SK-N-SH (cell line): ENCODE results near the gene PPP2R3B. TPM values are rescaled to one million over a fixed set of nuclear protein-coding genes. Genes with fewer than 3 reads are reported as not detected.

Source experiments
- CTCF ChIA-PET: fragments of 300-600, 350-600 bp; formaldehyde crosslinking; extraction: SDS; loops from one replicate; lab custom pipeline; 2021; lab: Yijun Ruan, JAX
- POLR2A ChIA-PET: fragments of 350-600 bp; sonication (Branson Sonifier 250); formaldehyde crosslinking; extraction: SDS; loops from one replicate; lab custom pipeline; 2020; ENCODE audit warnings: antibody characterized with exemption, inconsistent platforms; lab: Yijun Ruan, JAX
- DNase-seq: peaks from one replicate; pipeline ENCODE4 v3.0.0; 2012
- H2AFZ ChIP-seq: fragments of 200-600 bp; sonication (generic); 2 replicates; pipeline ENCODE4 v1.8.1; 2016; ENCODE audit warnings: antibody characterized with exemption, mild to moderate bottlenecking, low read depth
- H3F3A ChIP-seq: fragments of 200-600 bp; sonication (generic); replicated peaks from 2 replicates; pipeline ENCODE3; 2016; ENCODE audit warnings: antibody characterized with exemption, mild to moderate bottlenecking; ENCODE audit not compliant: insufficient read depth
- H3K27ac ChIP-seq, 2 experiments: fragments of 200-500 bp in 1 of 2; fragments of 200-600 bp in 1 of 2; sonication (Bioruptor generic) in 1 of 2; sonication (generic), shearing (Covaris generic) in 1 of 2; 2 replicates each; pipeline versions ENCODE4 v1.5.1 to v1.6.1; 2014 to 2016; ENCODE audit warnings: low read depth in 2 of 2, inconsistent platforms in 1 of 2, low read length in 1 of 2, mild to moderate bottlenecking in 1 of 2, mixed read lengths in 1 of 2
- H3K27me3 ChIP-seq: fragments of 200-600 bp; sonication (generic), shearing (Covaris generic); 2 replicates; pipeline ENCODE4 v1.6.1; 2016; ENCODE audit warnings: mixed run types; ENCODE audit not compliant: insufficient read depth
- H3K36me3 ChIP-seq, 2 experiments: fragments of 200-500 bp in 1 of 2; fragments of 200-600 bp in 1 of 2; sonication (Bioruptor generic) in 1 of 2; sonication (generic) in 1 of 2; replicated peaks in 1 of 2; 2 replicates each; pipeline versions ENCODE3 to v1.5.1; 2014 to 2016; ENCODE audit warnings: low read length in 1 of 2, mild to moderate bottlenecking in 1 of 2; ENCODE audit not compliant: insufficient read depth in 2 of 2, control insufficient read depth in 1 of 2
- H3K4me1 ChIP-seq, 2 experiments: fragments of 200-500 bp in 1 of 2; fragments of 200-600 bp in 1 of 2; sonication (Bioruptor generic) in 1 of 2; sonication (generic), shearing (Covaris generic) in 1 of 2; 2 replicates each; pipeline versions ENCODE4 v1.5.1 to v1.6.1; 2014 to 2016; ENCODE audit warnings: low read depth in 1 of 2, low read length in 1 of 2, mixed run types in 1 of 2; ENCODE audit not compliant: insufficient read depth in 2 of 2, control insufficient read depth in 1 of 2
- H3K4me2 ChIP-seq: fragments of 200-600 bp; sonication (generic), shearing (Covaris generic); 2 replicates; pipeline ENCODE4 v1.6.1; 2017; ENCODE audit warnings: mixed run types
- H3K4me3 ChIP-seq, 2 experiments: fragments of 200-500 bp in 1 of 2; fragments of 200-600 bp in 1 of 2; sonication (Bioruptor generic) in 1 of 2; sonication (generic), shearing (Covaris generic) in 1 of 2; 2 replicates each; pipeline versions ENCODE4 v1.5.1 to v1.8.1; 2014 to 2016; ENCODE audit warnings: low read depth in 2 of 2, inconsistent platforms in 1 of 2, low read length in 1 of 2, mild to moderate bottlenecking in 1 of 2, mixed read lengths in 1 of 2, moderate library complexity in 1 of 2
- H3K79me2 ChIP-seq: fragments of 200-600 bp; sonication (generic); 2 replicates; pipeline ENCODE4 v1.8.1; 2017; ENCODE audit warnings: mild to moderate bottlenecking; ENCODE audit not compliant: insufficient read depth
- H3K9ac ChIP-seq: fragments of 200-600 bp; sonication (generic); 2 replicates; pipeline ENCODE4 v1.6.1; 2017; ENCODE audit warnings: mixed run types
- H3K9me2 ChIP-seq: fragments of 200-600 bp; sonication (generic); 2 replicates; pipeline ENCODE4 v1.6.1; 2017; ENCODE audit warnings: mixed run types
- H3K9me3 ChIP-seq: fragments of 200-600 bp; sonication (generic); 2 replicates; pipeline ENCODE4 v1.6.1; 2017; ENCODE audit warnings: mixed run types, mild to moderate bottlenecking, moderate library complexity
- H4K20me1 ChIP-seq: fragments of 200-600 bp; sonication (generic); 2 replicates; pipeline ENCODE4 v1.6.1; 2017; ENCODE audit warnings: mild to moderate bottlenecking, mixed run types; ENCODE audit not compliant: insufficient read depth
- ELF1 ChIP-seq: IDR thresholded peaks from 2 replicates; pipeline ENCODE4 v1.4.0; 2012
- FOSL2 ChIP-seq: IDR thresholded peaks from 2 replicates; pipeline ENCODE4 v1.4.0; 2012; ENCODE audit warnings: low read depth, mild to moderate bottlenecking, moderate library complexity, borderline replicate concordance
- FOXM1 ChIP-seq: IDR thresholded peaks from 2 replicates; pipeline ENCODE4 v1.4.0; 2012; ENCODE audit warnings: low read depth, mild to moderate bottlenecking
- NRF1 ChIP-seq: IDR thresholded peaks from 2 replicates; pipeline ENCODE4 v1.6.1; 2012; ENCODE audit warnings: low read depth, mild to moderate bottlenecking, low read length
- RAD21 ChIP-seq: IDR thresholded peaks from 2 replicates; pipeline ENCODE4 v1.6.1; 2012; ENCODE audit warnings: mild to moderate bottlenecking, low read length
- SMC3 ChIP-seq: IDR thresholded peaks from 2 replicates; pipeline ENCODE4 v1.6.1; 2012; ENCODE audit warnings: low read depth, low read length, improper control_type of control experiment
- TCF12 ChIP-seq: IDR thresholded peaks from 2 replicates; pipeline ENCODE4 v1.4.0; 2012
- TEAD4 ChIP-seq: IDR thresholded peaks from 2 replicates; pipeline ENCODE4 v1.4.0; 2012; ENCODE audit warnings: mild to moderate bottlenecking, borderline replicate concordance; ENCODE audit not compliant: insufficient read depth
- YY1 ChIP-seq: IDR thresholded peaks from 2 replicates; pipeline ENCODE4 v1.4.0; 2012; ENCODE audit warnings: low read depth, mild to moderate bottlenecking
- WGBS: methylation state at CpG from one replicate; pipeline ENCODE4 v1.1.6; 2017; ENCODE audit warnings: low lambda C conversion rate; 5-methylcytosine and 5-hydroxymethylcytosine counted together
- polyA plus RNA-seq, 3 experiments: library from polyadenylated mRNA; depleted of rRNA; stranded (reverse); fragments of >200 nt; gene quantifications; 2 replicates each; pipeline ENCODE4 v1.2.3, GENCODE V29; 2012
- TF ChIP-seq, protein P1 (sequence below): fragments of 200-600 bp; sonication (generic); IDR thresholded peaks from 2 replicates; pipeline ENCODE4 v1.6.1; 2017; ENCODE audit warnings: antibody characterized with exemption, mild to moderate bottlenecking, moderate library complexity
- TF ChIP-seq, protein P2 (sequence below): IDR thresholded peaks from 2 replicates; pipeline ENCODE4 v1.6.1; 2012; ENCODE audit warnings: mild to moderate bottlenecking, low read depth, low read length, moderate library complexity
- TF ChIP-seq, protein P3 (sequence below): IDR thresholded peaks from 2 replicates; pipeline ENCODE4 v1.4.0; 2012; ENCODE audit warnings: low read depth, borderline replicate concordance
- TF ChIP-seq, protein P4 (sequence below): fragments of 150-350 bp; IDR thresholded peaks from 2 replicates; pipeline ENCODE4 v1.6.1; 2016; ENCODE audit warnings: mild to moderate bottlenecking, low read depth, low read length

The PPP2R3B gene
- polyA plus RNA-seq, 1 of the 3 experiments (the other 2 are of a cell fraction), result 19.4 TPM

DNA sequence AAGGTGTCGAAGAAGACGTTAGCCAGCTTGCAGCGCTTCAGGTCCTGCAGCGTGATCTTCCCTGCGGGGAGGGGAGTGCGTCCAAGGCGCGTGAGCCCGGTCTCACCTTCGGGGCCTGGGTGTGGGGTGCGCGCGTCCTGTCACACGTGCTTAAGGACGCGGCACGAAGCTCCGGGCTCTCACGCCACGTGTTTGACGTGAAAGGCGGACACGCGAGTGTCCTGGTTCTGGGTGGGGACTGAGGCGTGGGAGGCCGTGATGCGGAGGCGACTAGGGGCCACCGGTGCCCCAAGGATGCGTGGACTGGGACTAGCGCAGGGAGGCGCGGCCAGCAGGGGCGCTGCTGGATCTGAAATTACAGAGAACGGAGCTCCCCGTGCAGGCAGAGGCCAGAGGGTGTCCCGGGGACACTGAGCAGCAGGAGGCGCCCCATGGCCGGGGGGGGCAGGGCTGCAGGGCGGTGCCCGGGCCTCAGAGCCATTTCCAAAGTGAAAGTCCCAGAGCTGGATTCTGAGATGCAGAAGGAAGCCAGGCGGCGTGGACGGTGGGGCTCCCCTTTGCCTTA, 47.8 kb downstream of the PPP2R3B start:
- Histone ChIP-seq H3K9ac (no peak overlapping the region), H4K20me1 (no peaks in the 10 kb centered on the region), H3K27me3 (no peaks in the 10 kb centered on the region), H3K9me3 (no peaks in the 10 kb centered on the region), H3F3A (no peaks in the 10 kb centered on the region), H3K4me2 (no peak overlapping the region), H3K36me3 (peaks cover 0 to 5% of the 10 kb centered on the region in 2 experiments), H3K79me2 (no peaks in the 10 kb centered on the region), H3K27ac (no peak overlapping the region), H3K4me3 (no peak overlapping the region), H2AFZ (no peak overlapping the region), H3K4me1 (no peaks in the 10 kb centered on the region), H3K9me2 (no peaks in the 10 kb centered on the region)
- POLR2A ChIA-PET, result no interaction called here
- CTCF ChIA-PET, result no interaction called here
- no peak for DNase-seq
- 97% methylated on average over 44 of the region's 44 CpGs for WGBS
- TF ChIP-seq, protein P1, sequence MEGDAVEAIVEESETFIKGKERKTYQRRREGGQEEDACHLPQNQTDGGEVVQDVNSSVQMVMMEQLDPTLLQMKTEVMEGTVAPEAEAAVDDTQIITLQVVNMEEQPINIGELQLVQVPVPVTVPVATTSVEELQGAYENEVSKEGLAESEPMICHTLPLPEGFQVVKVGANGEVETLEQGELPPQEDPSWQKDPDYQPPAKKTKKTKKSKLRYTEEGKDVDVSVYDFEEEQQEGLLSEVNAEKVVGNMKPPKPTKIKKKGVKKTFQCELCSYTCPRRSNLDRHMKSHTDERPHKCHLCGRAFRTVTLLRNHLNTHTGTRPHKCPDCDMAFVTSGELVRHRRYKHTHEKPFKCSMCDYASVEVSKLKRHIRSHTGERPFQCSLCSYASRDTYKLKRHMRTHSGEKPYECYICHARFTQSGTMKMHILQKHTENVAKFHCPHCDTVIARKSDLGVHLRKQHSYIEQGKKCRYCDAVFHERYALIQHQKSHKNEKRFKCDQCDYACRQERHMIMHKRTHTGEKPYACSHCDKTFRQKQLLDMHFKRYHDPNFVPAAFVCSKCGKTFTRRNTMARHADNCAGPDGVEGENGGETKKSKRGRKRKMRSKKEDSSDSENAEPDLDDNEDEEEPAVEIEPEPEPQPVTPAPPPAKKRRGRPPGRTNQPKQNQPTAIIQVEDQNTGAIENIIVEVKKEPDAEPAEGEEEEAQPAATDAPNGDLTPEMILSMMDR, result peak; percentile 23; the same call in 1 of the 2 replicates
- TF ChIP-seq ELF1, result no peak
- TF ChIP-seq RAD21, result no peak
- TF ChIP-seq, protein P2, sequence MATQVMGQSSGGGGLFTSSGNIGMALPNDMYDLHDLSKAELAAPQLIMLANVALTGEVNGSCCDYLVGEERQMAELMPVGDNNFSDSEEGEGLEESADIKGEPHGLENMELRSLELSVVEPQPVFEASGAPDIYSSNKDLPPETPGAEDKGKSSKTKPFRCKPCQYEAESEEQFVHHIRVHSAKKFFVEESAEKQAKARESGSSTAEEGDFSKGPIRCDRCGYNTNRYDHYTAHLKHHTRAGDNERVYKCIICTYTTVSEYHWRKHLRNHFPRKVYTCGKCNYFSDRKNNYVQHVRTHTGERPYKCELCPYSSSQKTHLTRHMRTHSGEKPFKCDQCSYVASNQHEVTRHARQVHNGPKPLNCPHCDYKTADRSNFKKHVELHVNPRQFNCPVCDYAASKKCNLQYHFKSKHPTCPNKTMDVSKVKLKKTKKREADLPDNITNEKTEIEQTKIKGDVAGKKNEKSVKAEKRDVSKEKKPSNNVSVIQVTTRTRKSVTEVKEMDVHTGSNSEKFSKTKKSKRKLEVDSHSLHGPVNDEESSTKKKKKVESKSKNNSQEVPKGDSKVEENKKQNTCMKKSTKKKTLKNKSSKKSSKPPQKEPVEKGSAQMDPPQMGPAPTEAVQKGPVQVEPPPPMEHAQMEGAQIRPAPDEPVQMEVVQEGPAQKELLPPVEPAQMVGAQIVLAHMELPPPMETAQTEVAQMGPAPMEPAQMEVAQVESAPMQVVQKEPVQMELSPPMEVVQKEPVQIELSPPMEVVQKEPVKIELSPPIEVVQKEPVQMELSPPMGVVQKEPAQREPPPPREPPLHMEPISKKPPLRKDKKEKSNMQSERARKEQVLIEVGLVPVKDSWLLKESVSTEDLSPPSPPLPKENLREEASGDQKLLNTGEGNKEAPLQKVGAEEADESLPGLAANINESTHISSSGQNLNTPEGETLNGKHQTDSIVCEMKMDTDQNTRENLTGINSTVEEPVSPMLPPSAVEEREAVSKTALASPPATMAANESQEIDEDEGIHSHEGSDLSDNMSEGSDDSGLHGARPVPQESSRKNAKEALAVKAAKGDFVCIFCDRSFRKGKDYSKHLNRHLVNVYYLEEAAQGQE, result no peak

DNA sequence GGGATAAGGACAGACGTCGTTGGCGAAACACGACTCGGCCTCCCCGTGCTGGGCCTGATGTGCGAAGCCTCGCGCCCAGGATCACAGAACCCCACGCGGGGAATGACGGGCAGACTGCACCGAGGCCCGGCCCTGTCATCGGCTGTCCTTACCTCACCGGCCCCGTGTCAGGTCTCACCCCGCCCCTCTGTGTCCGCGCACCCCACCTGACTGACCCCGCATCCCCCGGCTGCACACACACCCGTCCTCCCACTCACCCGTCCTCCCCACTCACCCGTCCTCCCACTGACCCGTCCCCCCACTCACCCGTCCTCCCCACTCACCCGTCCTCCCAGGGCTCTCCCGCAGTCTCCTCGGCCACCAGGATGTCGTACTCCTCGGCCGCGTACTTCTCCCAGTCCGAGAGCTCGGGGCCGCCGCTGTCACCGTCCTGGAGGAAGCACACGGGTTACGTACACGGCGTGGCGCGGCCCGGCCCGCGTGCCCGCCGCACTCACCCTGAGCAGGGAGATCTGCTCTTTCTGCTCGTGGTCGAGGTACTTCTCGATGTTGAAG, 48.3 kb downstream of the PPP2R3B start:
- no peak overlapping the region for H3K4me2 ChIP-seq
- no peaks in the 10 kb centered on the region for H3K9me2 ChIP-seq
- no peak overlapping the region for H3K4me3 ChIP-seq
- no peak overlapping the region for H2AFZ ChIP-seq
- peaks cover 0 to 5% of the 10 kb centered on the region in 2 experiments for H3K36me3 ChIP-seq
- no peaks in the 10 kb centered on the region for H3F3A ChIP-seq
- H3K27me3 ChIP-seq, result no peaks in the 10 kb centered on the region
- H3K79me2 ChIP-seq, result no peaks in the 10 kb centered on the region
- no peaks in the 10 kb centered on the region for H4K20me1 ChIP-seq
- H3K27ac ChIP-seq, result no peak overlapping the region
- ChIA-PET POLR2A (no interaction called here), CTCF (no interaction called here)
- TF ChIP-seq, protein P3, sequence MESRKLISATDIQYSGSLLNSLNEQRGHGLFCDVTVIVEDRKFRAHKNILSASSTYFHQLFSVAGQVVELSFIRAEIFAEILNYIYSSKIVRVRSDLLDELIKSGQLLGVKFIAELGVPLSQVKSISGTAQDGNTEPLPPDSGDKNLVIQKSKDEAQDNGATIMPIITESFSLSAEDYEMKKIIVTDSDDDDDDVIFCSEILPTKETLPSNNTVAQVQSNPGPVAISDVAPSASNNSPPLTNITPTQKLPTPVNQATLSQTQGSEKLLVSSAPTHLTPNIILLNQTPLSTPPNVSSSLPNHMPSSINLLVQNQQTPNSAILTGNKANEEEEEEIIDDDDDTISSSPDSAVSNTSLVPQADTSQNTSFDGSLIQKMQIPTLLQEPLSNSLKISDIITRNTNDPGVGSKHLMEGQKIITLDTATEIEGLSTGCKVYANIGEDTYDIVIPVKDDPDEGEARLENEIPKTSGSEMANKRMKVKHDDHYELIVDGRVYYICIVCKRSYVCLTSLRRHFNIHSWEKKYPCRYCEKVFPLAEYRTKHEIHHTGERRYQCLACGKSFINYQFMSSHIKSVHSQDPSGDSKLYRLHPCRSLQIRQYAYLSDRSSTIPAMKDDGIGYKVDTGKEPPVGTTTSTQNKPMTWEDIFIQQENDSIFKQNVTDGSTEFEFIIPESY, result no peak
- TF ChIP-seq, protein P1, result no peak
- no peak for TF ChIP-seq NRF1
- TF ChIP-seq TCF12, result no peak
- no peak for TF ChIP-seq SMC3
- TF ChIP-seq, protein P4, sequence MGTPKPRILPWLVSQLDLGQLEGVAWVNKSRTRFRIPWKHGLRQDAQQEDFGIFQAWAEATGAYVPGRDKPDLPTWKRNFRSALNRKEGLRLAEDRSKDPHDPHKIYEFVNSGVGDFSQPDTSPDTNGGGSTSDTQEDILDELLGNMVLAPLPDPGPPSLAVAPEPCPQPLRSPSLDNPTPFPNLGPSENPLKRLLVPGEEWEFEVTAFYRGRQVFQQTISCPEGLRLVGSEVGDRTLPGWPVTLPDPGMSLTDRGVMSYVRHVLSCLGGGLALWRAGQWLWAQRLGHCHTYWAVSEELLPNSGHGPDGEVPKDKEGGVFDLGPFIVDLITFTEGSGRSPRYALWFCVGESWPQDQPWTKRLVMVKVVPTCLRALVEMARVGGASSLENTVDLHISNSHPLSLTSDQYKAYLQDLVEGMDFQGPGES, result no peak
- no peak for TF ChIP-seq YY1
- no peak for TF ChIP-seq FOSL2
- TF ChIP-seq TEAD4, result no peak
- no peak for TF ChIP-seq FOXM1
- TF ChIP-seq, all 33 proteins: peak for 0
- no peaks in the 10 kb centered on the region for H3K9me3 ChIP-seq
- no peak for DNase-seq
- H3K4me1 ChIP-seq, result no peaks in the 10 kb centered on the region
- WGBS, result 96% methylated on average over 52 of the region's 53 CpGs
- no peak overlapping the region for H3K9ac ChIP-seq
